Smooth muscle cell (in vitro differentiated cells): ENCODE results near the gene DOK7. TPM values are rescaled to one million over a fixed set of nuclear protein-coding genes. Genes with fewer than 3 reads are reported as not detected.
"Not testable (repeated sequence)": the region's sequence is repeated elsewhere in the genome, so short reads cannot be mapped to it uniquely, and the experiment has no call there.

Source experiments
- DNase-seq: peaks from one replicate; lab custom pipeline; 2025; ENCODE audit not compliant: unreplicated experiment; lab: John Stamatoyannopoulos, UW
- H2AFZ ChIP-seq: fragments of 200-600 bp; sonication (generic); 2 replicates; pipeline ENCODE4 v1.6.0; 2016; ENCODE audit warnings: antibody characterized with exemption, low read depth, mild to moderate bottlenecking
- H3F3A ChIP-seq: fragments of 200-600 bp; sonication (generic); 2 replicates; pipeline ENCODE4 v1.6.0; 2017; ENCODE audit warnings: antibody characterized with exemption, low read depth
- H3K27ac ChIP-seq: fragments of 200-600 bp; sonication (generic); 2 replicates; pipeline ENCODE4 v1.5.1; 2016; ENCODE audit warnings: low read depth, mild to moderate bottlenecking
- H3K27me3 ChIP-seq: fragments of 200-600 bp; sonication (generic); 2 replicates; pipeline ENCODE4 v1.6.1; 2016; ENCODE audit warnings: low read depth, mild to moderate bottlenecking
- H3K36me3 ChIP-seq: fragments of 200-600 bp; sonication (generic); 2 replicates; pipeline ENCODE4 v1.5.1; 2016; ENCODE audit warnings: low read depth
- H3K4me1 ChIP-seq: fragments of 200-600 bp; sonication (generic); 2 replicates; pipeline ENCODE4 v1.5.1; 2016; ENCODE audit warnings: low read depth
- H3K4me2 ChIP-seq: fragments of 200-600 bp; sonication (generic); 2 replicates; pipeline ENCODE4 v1.6.0; 2016; ENCODE audit warnings: mild to moderate bottlenecking
- H3K4me3 ChIP-seq: fragments of 200-600 bp; sonication (generic); 2 replicates; pipeline ENCODE4 v1.5.1; 2016; ENCODE audit warnings: mild to moderate bottlenecking
- H3K79me2 ChIP-seq: fragments of 200-600 bp; sonication (generic); 2 replicates; pipeline ENCODE4 v1.6.0; 2016; ENCODE audit warnings: low read depth, mild to moderate bottlenecking
- H3K9ac ChIP-seq: fragments of 200-600 bp; sonication (generic); 2 replicates; pipeline ENCODE4 v1.6.0; 2016; ENCODE audit warnings: low read depth
- H3K9me3 ChIP-seq: fragments of 200-600 bp; sonication (generic); replicated peaks from 2 replicates; pipeline ENCODE4 v1.5.1; 2016; ENCODE audit warnings: low read depth
- H4K20me1 ChIP-seq: fragments of 200-600 bp; sonication (generic); 2 replicates; pipeline ENCODE4 v1.6.0; 2016; ENCODE audit warnings: low read depth
- WGBS: methylation state at CpG from one replicate; pipeline ENCODE4 v1.1.7; 2016; ENCODE audit warnings: low lambda C conversion rate; 5-methylcytosine and 5-hydroxymethylcytosine counted together
- polyA plus RNA-seq: library from polyadenylated mRNA; unstranded; fragments of >200 nt; fragmentation: Nextera tagmentation; extraction: Ambion mirVana; gene quantifications from 2 replicates; pipeline ENCODE4 v1.2.1, GENCODE V29; 2016
- total RNA-seq: library from RNA; depleted of rRNA; stranded (reverse); fragments of >200 nt; gene quantifications from 2 replicates; pipeline ENCODE4 v1.2.3, GENCODE V29; 2014
- TF ChIP-seq, protein P1 (sequence below): fragments of 200-600 bp; sonication (generic); IDR thresholded peaks from 2 replicates; pipeline ENCODE4 v1.5.1; 2017; ENCODE audit warnings: borderline replicate concordance, mild to moderate bottlenecking, antibody characterized with exemption; ENCODE audit not compliant: insufficient read depth, poor library complexity, severe bottlenecking

The DOK7 gene
- total and polyA plus RNA-seq, 2 experiments from 2014 or later: not detected

DNA sequence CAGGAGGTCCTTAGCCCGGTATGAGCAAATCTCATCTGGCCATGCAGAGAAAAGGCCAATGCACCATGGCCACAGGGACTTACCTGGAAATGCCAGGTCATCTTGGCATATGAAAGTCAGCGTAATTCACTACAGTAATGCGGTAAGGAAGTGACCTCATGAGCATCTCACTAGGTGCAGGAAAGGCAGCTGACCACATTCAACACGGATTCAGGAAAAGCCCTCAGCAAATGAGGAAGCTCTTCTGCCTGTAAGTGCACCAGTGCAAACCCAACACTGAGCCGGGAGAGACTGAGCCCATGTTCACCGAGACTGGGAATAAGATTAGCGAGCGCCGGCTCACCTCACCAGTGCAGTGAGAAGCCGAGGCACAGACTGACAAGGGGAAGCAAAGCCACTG is 45.4 kb downstream of the DOK7 start:
- Histone ChIP-seq H3K4me3 (no peak overlapping the region), H3K4me2 (no peak overlapping the region), H3K79me2 (no peaks in the 10 kb centered on the region), H3K9me3 (no peaks in the 10 kb centered on the region), H4K20me1 (peaks cover 57% of the 10 kb centered on the region), H3K27me3 (no peaks in the 10 kb centered on the region), H3K36me3 (no peaks in the 10 kb centered on the region), H3K27ac (no peak overlapping the region), H2AFZ (no peak overlapping the region), H3K4me1 (no peaks in the 10 kb centered on the region), H3F3A (no peaks in the 10 kb centered on the region), H3K9ac (no peak overlapping the region)
- no peak for DNase-seq
- 93% methylated on average over 10 of the region's 10 CpGs for WGBS
- TF ChIP-seq, protein P1, sequence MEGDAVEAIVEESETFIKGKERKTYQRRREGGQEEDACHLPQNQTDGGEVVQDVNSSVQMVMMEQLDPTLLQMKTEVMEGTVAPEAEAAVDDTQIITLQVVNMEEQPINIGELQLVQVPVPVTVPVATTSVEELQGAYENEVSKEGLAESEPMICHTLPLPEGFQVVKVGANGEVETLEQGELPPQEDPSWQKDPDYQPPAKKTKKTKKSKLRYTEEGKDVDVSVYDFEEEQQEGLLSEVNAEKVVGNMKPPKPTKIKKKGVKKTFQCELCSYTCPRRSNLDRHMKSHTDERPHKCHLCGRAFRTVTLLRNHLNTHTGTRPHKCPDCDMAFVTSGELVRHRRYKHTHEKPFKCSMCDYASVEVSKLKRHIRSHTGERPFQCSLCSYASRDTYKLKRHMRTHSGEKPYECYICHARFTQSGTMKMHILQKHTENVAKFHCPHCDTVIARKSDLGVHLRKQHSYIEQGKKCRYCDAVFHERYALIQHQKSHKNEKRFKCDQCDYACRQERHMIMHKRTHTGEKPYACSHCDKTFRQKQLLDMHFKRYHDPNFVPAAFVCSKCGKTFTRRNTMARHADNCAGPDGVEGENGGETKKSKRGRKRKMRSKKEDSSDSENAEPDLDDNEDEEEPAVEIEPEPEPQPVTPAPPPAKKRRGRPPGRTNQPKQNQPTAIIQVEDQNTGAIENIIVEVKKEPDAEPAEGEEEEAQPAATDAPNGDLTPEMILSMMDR: no peak

DNA sequence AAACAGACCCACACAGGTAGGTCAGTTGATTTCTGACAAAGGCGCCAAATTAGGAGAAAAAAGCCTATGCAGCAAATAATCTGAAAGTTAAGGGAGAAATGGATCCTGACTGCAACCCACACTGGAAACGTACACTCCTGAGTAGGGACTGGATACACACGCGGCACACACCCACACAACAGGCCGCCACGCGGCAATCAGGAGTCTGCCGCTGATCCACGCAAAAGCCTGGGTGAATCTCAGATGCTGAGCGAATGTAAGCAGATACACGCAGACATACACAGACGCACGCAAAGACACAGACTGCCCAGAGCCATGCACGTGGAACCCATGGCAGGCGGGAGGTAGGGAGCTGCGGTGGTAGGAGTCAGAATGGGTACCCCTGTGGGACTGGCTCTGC is 47.4 kb downstream of the DOK7 start:
- H2AFZ ChIP-seq: no peak overlapping the region
- H3K9me3 ChIP-seq: no peaks in the 10 kb centered on the region
- no peaks in the 10 kb centered on the region for H3F3A ChIP-seq
- H3K79me2 ChIP-seq: no peaks in the 10 kb centered on the region
- H3K36me3 ChIP-seq: no peaks in the 10 kb centered on the region
- H3K4me2 ChIP-seq: no peak overlapping the region
- no peak overlapping the region for H3K27ac ChIP-seq
- TF ChIP-seq, protein P1: no peak
- H3K9ac ChIP-seq: no peak overlapping the region
- H3K27me3 ChIP-seq: no peaks in the 10 kb centered on the region
- no peaks in the 10 kb centered on the region for H3K4me1 ChIP-seq
- DNase-seq: no peak
- 97% methylated on average over 16 of the region's 16 CpGs for WGBS
- peaks cover 38% of the 10 kb centered on the region for H4K20me1 ChIP-seq
- H3K4me3 ChIP-seq: no peak overlapping the region

DNA sequence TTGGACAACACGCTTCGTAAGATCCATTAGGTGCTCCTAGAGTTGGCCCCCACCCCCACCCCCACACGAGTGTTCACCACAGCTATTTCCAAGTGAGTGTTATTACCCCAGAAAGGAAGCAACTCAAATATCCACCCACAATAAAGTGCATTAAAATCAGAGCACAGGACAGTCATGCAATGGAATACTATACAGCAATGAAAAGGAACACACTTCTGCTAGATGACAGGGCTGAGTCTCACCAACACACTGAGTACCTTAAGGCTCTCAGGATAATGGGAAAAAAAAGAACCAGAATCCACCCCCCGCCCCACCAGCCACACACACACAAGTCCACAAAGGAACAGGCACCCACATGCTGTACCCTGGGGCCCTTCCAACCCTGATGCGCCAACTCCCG is 48.1 kb downstream of the DOK7 start:
- Histone ChIP-seq H4K20me1 (peaks cover 32% of the 10 kb centered on the region), H3F3A (no peaks in the 10 kb centered on the region), H3K4me2 (no peak overlapping the region), H3K27me3 (no peaks in the 10 kb centered on the region), H3K9me3 (no peaks in the 10 kb centered on the region), H3K36me3 (no peaks in the 10 kb centered on the region), H3K9ac (no peak overlapping the region), H3K4me3 (no peak overlapping the region), H2AFZ (no peak overlapping the region), H3K27ac (no peak overlapping the region), H3K4me1 (no peaks in the 10 kb centered on the region), H3K79me2 (no peaks in the 10 kb centered on the region)
- TF ChIP-seq, protein P1: no peak
- no peak for DNase-seq
- 97% methylated on average over 6 of the region's 6 CpGs for WGBS

DNA sequence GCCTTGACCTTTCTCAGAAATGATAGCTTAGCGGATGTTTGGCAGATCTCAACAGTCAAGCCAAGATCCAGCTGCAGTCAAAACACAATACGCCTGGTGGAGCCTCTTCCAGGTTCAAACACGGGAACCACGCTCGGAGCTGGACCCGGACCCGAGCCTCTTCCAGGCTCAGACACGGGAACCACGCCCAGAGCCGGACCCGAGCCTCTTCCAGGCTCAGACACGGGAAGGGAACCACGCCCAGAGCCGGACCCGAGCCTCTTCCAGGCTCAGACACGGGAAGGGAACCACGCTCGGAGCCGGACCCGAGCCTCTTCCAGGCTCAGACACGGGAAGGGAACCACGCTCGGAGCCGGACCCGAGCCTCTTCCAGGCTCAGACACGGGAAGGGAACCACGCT is 48.5 kb downstream of the DOK7 start:
- WGBS: 100% methylated on average over 14 of the region's 27 CpGs
- not testable (repeated sequence) for H3K27me3 ChIP-seq, H3K79me2 ChIP-seq, H3K4me1 ChIP-seq, H3K9me3 ChIP-seq, H3K9ac ChIP-seq, H2AFZ ChIP-seq, DNase-seq, H3K4me3 ChIP-seq, H3K27ac ChIP-seq, H3K4me2 ChIP-seq, H3F3A ChIP-seq, H3K36me3 ChIP-seq
- H4K20me1 ChIP-seq: peaks cover 29% of the 10 kb centered on the region
